T follicular helper cell (primary cell): ENCODE data around the gene AKT1.

ENCODE experiments used
- DNase-seq: peaks from one replicate; pipeline ENCODE4 v3.0.0-alpha.2; 2020; ENCODE audit warnings: low read depth

AKT1 gene

GRCh38 chr14:104786091-104786586 is 9.4 kb downstream of the AKT1 start:
- no peak for DNase-seq

- no peak for DNase-seq
Observed at GRCh38 chr14:104785708-104786080, 9.9 kb downstream of the AKT1 start.

- DNase-seq = no peak
Observed at GRCh38 chr14:104784846-104785707, 10.5 kb downstream of the AKT1 start.

DNA sequence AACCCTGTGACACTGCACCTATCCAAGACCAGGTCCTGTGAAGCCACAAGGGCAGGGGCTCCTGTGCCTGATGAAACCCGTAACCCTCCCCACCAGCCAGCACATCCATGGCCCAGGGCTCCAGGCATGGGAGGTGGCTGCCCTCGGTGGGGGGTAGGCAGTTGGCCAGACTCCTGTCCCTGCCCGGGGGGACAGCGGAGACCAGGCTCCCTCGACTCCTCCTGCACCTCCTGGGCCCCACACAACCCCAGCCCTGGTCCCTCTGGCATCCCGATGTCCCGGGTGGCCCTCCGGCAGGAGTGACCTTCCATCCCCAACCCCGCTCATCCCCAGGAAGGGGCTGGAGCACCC is 11.4 kb downstream of the AKT1 start:
- DNase-seq = no peak

DNA sequence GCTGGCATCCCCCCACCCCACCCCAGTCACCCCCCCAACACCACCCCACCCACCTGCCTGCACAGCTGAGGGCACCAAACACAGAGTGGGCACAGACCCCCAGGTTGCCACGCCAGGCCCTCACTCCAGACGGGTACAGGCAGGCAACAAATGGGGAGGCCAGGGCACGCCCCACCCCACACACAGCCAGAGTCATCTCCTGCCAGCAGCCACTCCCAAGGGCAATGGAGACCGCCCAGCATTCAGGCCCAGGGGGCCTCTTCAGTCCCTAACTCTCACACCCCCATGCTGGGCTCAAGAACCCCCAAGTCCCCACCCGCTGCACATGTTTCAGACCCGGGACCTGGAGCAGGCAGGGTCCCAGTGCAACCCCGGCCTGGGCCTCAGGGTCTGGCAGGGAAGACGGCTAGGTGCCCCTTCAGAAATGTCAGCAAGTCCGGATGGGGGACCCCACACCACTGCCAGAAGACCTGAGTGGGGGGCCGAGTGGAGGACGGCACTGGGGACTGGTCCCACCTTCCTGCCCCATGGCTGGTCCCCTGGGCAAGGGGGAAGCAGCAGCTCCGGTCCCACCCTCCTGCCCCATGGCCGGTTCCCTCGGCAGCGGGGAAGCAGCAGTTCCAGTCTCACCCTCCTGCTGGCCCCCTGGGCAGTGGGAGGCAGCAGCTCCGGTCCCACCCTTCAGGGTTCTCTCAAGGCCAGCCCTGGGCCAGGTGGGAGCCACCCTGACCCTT is 11.9 kb downstream of the AKT1 start:
- DNase-seq = no peak

DNA sequence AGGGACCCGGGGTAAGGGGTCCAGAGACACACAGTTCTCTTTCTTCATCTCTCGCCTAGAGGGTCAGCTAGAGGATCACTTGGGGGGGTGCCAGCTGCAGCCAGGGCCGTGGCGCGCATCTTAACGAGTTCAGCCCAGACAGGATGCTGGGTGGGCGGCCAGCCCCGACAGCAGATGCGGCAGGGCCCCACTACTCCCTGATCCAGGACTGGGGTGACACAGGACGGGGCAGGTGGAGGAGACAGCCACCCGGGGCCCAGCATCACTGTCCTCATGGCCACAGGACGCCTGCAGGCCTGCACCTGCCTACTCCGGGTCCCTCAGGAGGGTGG is 12.8 kb downstream of the AKT1 start:
- no peak for DNase-seq

- DNase-seq = no peak
Observed at GRCh38 chr14:104782086-104782807, 13.3 kb downstream of the AKT1 start.

- DNase-seq = no peak
Observed at GRCh38 chr14:104781271-104782077, 14.1 kb downstream of the AKT1 start.

DNA sequence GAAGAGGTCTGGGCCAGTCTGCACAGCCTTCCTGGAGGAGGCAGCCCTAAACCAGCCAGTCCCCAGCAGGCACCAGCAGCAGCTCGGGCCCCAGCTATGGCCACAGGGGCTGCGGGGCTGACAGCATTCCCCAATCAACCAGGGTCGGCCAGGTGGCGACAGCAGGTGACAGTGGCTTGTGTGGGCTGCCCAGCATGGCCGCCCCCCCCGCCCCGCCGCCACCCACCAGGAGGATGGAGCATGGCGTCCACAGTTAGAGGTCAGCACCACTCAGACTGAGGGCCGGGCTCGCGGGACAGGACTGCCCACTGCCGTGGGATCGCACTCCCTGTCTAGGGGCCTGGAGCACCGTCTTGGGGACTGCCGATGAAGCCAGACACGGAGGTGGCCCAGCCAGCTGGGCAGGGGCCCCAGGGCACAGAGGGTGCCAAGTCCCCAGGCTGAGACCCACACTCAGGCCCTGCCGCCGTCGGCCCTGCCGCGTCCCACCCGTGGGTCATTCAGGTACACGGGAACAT is 15.0 kb downstream of the AKT1 start:
- DNase-seq = no peak

- no peak for DNase-seq
Observed at GRCh38 chr14:104779776-104780512, 15.6 kb downstream of the AKT1 start.

- DNase-seq = no peak
Observed at GRCh38 chr14:104778694-104779331, 16.7 kb downstream of the AKT1 start.

- no peak for DNase-seq
Observed at GRCh38 chr14:104777808-104778249, 17.7 kb downstream of the AKT1 start.

DNA sequence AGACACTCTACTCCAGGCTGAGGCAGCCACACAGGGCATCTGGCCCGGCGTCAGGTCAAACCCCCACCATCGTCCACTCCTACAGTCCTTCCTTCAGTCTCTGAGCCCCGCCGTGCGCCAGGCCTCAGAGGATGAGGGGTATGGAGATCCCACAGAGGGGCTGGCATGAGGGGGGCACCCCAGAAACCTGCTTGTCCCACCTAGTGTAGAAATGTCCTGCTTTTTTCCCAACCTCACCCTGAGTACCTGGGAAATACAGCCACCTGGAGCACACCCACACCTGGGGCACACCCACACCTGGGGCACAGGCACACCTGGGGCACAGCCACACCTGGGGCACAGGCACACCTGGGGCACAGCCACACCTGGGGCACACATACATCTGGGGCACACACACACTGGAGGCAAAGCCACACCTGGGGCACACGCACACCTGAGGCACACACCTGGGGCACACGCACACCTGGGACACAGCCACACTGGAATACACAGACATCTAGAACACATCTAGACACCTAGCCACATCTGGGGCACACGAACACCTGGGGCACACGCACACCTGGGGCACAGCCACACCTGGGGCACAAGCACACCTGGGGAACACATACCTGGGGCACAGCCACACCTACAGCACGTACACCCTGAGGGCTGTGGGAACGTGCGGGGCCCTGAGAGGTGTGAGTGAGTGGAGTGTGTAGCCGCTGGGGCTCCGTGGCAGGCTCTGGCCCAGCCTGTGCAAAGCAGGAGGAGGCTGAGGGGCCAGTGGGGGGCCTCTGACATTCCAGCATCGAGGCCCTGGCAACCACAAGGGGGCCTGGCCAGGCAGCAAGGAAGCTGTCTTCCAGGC is 18.4 kb downstream of the AKT1 start:
- DNase-seq = no peak

DNA sequence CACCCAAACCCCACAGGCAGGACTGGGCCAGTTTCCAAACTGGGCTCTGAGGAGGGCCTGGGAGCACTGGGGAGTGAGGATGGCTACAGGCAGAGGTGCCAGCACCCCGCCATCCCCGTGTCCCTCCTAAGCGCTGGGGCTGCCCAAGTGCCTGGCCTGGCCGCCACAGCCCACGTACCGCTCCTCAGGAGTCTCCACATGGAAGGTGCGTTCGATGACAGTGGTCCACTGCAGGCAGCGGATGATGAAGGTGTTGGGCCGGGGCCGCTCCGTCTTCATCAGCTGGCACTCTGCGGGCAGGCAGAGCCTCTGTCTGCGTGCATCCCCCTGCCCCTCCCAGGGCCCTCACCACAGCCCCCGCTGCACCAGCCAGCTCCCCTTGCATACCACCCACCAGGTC is 19.1 kb downstream of the AKT1 start:
- DNase-seq = no peak

DNA sequence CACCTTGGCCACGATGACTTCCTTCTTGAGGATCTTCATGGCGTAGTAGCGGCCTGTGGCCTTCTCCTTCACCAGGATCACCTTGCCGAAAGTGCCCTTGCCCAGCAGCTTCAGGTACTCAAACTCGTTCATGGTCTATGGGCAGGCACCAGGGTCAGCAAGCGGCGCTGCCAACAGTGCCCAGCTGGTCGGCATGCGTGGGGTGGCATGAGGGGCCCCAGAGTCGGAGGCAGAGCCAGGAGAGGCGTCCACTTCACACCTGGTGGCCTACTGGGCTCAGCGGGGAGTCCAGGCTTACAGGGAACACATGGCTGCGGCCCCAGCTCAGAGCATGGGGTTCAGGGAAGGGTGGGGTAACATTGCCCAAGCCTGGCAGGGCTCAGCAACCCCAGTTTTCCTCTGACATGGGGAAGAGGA is 20.5 kb downstream of the AKT1 start:
- no peak for DNase-seq

DNA sequence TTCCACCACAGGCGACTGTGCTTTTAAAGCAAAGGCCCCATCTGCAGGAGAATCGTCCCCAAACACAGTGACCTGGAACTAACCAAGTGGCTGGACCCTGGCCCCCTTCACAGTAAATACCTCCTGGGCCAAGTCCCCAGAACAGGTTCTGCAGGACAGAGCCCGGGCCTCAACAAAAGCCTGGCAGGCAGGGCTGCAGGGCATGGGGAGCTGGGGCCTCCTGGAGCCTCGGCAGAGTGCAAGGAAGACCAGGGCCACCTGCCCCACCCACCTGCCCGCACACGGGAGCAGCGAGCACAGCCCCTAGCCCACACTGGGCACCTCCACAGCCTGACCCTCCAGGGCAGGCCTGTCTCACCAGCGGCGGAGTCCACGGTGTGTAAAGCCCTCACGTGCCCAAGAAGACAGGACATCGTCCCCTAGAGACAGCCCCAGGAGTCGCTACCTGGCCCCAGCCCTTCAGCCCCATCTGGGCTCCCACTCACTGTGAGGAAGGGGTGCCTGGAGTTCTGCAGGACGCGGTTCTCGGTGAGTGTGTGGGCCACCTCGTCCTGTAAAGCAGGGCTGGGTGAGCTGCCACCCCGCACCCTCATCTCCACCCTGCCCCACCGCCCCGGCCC is 21.0 kb downstream of the AKT1 start:
- DNase-seq = no peak

DNA sequence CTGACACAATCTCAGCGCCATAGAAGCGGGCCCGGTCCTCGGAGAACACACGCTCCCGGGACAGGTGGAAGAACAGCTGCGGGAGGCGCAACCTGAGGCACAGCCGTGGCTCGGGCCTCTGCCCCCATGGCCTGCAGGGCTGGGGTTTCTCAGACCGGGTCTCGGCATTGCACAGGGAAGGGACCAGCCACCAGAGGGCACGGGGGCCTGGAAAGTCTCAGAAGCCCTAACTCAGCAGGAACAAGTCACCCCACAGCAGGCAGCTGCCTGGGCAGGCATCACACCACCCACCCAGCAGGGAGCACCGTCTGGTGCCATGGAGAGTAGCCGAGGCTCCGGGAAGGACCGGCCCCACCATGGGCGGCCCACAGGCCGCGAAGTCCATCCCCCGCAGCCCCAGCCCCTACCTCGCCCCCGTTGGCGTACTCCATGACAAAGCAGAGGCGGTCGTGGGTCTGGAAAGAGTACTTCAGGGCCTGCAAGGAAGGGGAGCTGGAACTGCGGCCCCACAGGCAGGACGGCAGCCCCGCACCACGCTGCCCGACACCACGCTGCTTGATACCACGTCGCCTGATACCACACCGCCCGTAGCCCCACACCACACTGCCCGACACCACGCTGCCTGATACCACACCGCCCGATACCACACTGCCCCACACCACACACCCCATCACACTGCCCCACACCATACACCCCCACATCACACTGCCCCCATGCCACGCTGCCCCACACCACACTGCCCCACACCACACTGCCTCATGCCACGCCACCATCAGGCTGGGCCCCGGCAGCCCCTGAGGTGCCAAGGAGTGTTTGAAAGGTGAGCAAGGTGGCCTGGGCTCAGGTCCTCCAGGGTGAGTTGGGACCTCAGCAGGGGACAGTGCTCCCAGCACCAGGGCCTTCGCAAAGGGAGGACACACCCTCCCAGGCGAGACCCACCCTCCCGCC is 21.8 kb downstream of the AKT1 start:
- DNase-seq = no peak
